ENCODE measurements around the gene FAAP20. TPM values are rescaled to one million over a fixed set of nuclear protein-coding genes. Genes with fewer than 3 reads are reported as not detected.
A peak's percentile ranks its signal among the peaks of the same experiment; 100 is the strongest.

Gene FAAP20
- total RNA-seq, 1 experiment from 2014 or later, result 112 TPM

- ChIA-PET POLR2A (interaction anchor here (1.2 kb wide), 1 partner anchor 186 kb away, joined by 16 read pairs; no protein-coding TSS in a partner anchor), RAD21 (ENCODE audit: low non-redundant PET in 1 of 2, low total read pairs in 2 of 2, uncharacterized antibody in 2 of 2, unreplicated experiment in 2 of 2) (interaction anchor here (0.6 to 3.0 kb wide), 5 partner anchors 9 to 186 kb away, joined by 4 to 33 read pairs (median 9); no protein-coding TSS in a partner anchor), CTCF (interaction anchor here (1.2 to 8.1 kb wide), 4 partner anchors 56 to 351 kb away, joined by 6 to 271 read pairs (median 15); no protein-coding TSS in a partner anchor)
- H3K27me3 ChIP-seq (ENCODE audit: insufficient read depth, low read length), result no peaks in the 10 kb centered on the region
- H3K27ac ChIP-seq (ENCODE audit: low read depth, low read length), result peak overlapping the region; percentile 49
- no peaks in the 10 kb centered on the region for H3K9me2 ChIP-seq (ENCODE audit: insufficient read depth)
- BruUV-seq (replicated peaks), result no TSS peak
- peak overlapping the region; percentile 84 for H3K4me2 ChIP-seq (ENCODE audit: low read length)
- ATAC-seq (no peak), DNase-seq (ENCODE audit: low read depth, low spot score) (no peak)
- no peak for TF ChIP-seq RAD21 (IDR thresholded peaks at IDR 0.05; ENCODE audit: low read depth)
- no peak for TF ChIP-seq FOSL1 (IDR thresholded peaks at IDR 0.05; ENCODE audit: low read depth)
- TF ChIP-seq ZFX (IDR thresholded peaks at IDR 0.05), result no peak
- no peak for TF ChIP-seq POLR2A (IDR thresholded peaks at IDR 0.05; ENCODE audit: borderline replicate concordance, extremely low read depth, insufficient read depth, insufficient read length)
- no peak for TF ChIP-seq ZNF274 (IDR thresholded peaks at IDR 0.05; ENCODE audit: low read depth, low read length)
- no peak for TF ChIP-seq SIN3A (IDR thresholded peaks at IDR 0.05; ENCODE audit: low read depth)
- no peaks in the 10 kb centered on the region for H4K20me1 ChIP-seq (ENCODE audit: insufficient read depth)
- peaks cover 12 to 32% of the 10 kb centered on the region in 2 experiments; a peak in 3 of 4 replicates for H3K4me1 ChIP-seq (ENCODE audit: control insufficient read depth in 1 of 2, insufficient read depth in 2 of 2, low read length in 2 of 2)
- H3K36me3 ChIP-seq (ENCODE audit: control insufficient read depth in 1 of 2, insufficient read depth in 2 of 2, low read length in 2 of 2), result no peaks in the 10 kb centered on the region
- no peak overlapping the region for H3K4me3 ChIP-seq (replicated peaks in 1 of 2; ENCODE audit: low read depth in 1 of 2, low read length in 2 of 2)
- H3K9me3 ChIP-seq (ENCODE audit: control insufficient read depth in 1 of 2, insufficient read depth in 1 of 2, low read depth in 1 of 2, low read length in 2 of 2), result no peaks in the 10 kb centered on the region
- no peak overlapping the region for H2AFZ ChIP-seq (ENCODE audit: low read depth, low read length, poor library complexity, severe bottlenecking)
- peak overlapping the region; percentile 62 for H3K9ac ChIP-seq (ENCODE audit: low read length)
- peaks cover 14% of the 10 kb centered on the region for H3K79me2 ChIP-seq (ENCODE audit: insufficient read depth, low read length)
- intact Hi-C loops (cut with micrococcal nuclease), result loop anchor here (1.0 to 5.0 kb wide), 3 partner anchors 37 to 353 kb away; no protein-coding TSS in a partner anchor
These were observed 1.2 kb upstream of the FAAP20 start for GRCh38 chr1:2195785-2196184.

DNA sequence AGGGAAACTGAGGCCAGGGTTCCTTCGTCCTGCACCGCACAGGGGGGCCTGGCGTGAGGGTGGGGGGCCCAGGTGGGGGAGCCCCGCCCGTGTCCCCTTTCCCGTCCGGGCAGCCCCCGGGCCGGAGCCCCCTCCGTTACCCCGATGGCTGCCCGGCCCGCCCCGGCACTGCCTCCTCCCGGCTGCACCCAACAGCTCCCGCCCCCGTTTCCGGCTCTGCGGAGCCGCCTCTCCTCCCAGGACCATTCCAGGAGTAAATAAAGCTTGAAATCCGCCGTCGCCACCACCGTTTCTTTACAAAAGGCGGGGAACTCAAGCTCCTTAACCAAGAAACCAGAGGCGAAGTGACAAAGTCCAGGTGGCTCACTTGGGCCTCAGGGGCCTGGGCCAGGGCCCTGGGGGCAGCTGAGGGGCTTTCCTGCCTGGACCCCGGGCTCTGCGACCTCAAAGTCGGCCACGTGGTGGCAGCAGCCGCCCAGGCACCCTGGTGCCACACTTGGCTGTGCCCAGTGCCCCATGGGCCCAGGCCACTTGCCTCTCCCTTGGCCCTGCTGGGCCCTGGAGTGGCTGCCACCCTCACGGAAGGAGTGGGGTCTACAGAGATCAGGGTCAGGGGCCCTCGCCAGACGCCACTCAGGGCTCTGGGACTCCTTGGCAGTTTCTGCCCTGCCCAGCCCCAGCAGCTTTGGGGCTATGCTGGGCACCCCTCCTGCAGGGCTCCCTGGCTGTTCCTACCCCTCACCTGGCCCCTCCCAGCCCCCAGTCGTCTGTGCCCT, 514 bp upstream of the FAAP20 start:
- no peaks in the 10 kb centered on the region for H3K9me3 ChIP-seq (ENCODE audit: control insufficient read depth in 1 of 2, insufficient read depth in 1 of 2, low read depth in 1 of 2, low read length in 2 of 2)
- peak overlapping the region; percentile 49 to 62 for H3K4me3 ChIP-seq (replicated peaks in 1 of 2; ENCODE audit: low read depth in 1 of 2, low read length in 2 of 2)
- POLR2A ChIA-PET, result interaction anchor here (0.9 to 1.2 kb wide), 3 partner anchors 117 to 196 kb away, joined by 3 to 16 read pairs (median 3); partner anchors contain the start of genes MORN1 and RER1
- intact Hi-C loops (cut with micrococcal nuclease), result loop anchor here (1.0 to 5.0 kb wide), 3 partner anchors 37 to 353 kb away; no protein-coding TSS in a partner anchor
- peak overlapping the region; percentile 62 for H3K9ac ChIP-seq (ENCODE audit: low read length)
- no peaks in the 10 kb centered on the region for H3K9me2 ChIP-seq (ENCODE audit: insufficient read depth)
- CTCF ChIA-PET, result interaction anchor here (0.6 to 8.1 kb wide), 21 partner anchors 9 to 605 kb away, joined by 3 to 271 read pairs (median 4); partner anchors contain the start of genes MORN1, PANK4, PEX10 and RER1
- RAD21 ChIA-PET (ENCODE audit: low non-redundant PET in 1 of 2, low total read pairs in 2 of 2, uncharacterized antibody in 2 of 2, unreplicated experiment in 2 of 2), result interaction anchor here (0.6 to 3.0 kb wide), 9 partner anchors 9 to 391 kb away, joined by 3 to 33 read pairs (median 5); partner anchors contain the start of genes MORN1 (in 1 of the 2) and RER1 (in 1 of the 2)
- peaks cover 14 to 39% of the 10 kb centered on the region in 2 experiments; a peak in 3 of 4 replicates for H3K4me1 ChIP-seq (ENCODE audit: control insufficient read depth in 1 of 2, insufficient read depth in 2 of 2, low read length in 2 of 2)
- H4K20me1 ChIP-seq (ENCODE audit: insufficient read depth), result no peaks in the 10 kb centered on the region
- peak overlapping the region; percentile 84 for H3K4me2 ChIP-seq (ENCODE audit: low read length)
- H2AFZ ChIP-seq (ENCODE audit: low read depth, low read length, poor library complexity, severe bottlenecking), result peak overlapping the region; percentile 61
- H3K27ac ChIP-seq (ENCODE audit: low read depth, low read length), result peak overlapping the region; percentile 49
- peaks cover 14% of the 10 kb centered on the region for H3K79me2 ChIP-seq (ENCODE audit: insufficient read depth, low read length)
- ATAC-seq, result peak; percentile 80
- no peaks in the 10 kb centered on the region for H3K27me3 ChIP-seq (ENCODE audit: insufficient read depth, low read length)
- BruUV-seq (replicated peaks), result no TSS peak
- no peaks in the 10 kb centered on the region for H3K36me3 ChIP-seq (ENCODE audit: control insufficient read depth in 1 of 2, insufficient read depth in 2 of 2, low read length in 2 of 2)
- DNase-seq (ENCODE audit: low read depth, low spot score), result peak; percentile 67
- peak; percentile 51 for TF ChIP-seq YY1 (IDR thresholded peaks at IDR 0.05; ENCODE audit: extremely low read depth, insufficient replicate concordance, low read depth, low read length)
- TF ChIP-seq, protein P1, sequence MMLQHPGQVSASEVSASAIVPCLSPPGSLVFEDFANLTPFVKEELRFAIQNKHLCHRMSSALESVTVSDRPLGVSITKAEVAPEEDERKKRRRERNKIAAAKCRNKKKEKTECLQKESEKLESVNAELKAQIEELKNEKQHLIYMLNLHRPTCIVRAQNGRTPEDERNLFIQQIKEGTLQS (IDR thresholded peaks at IDR 0.05), result no peak
- no peak for TF ChIP-seq TCF7L2 (IDR thresholded peaks at IDR 0.05; ENCODE audit: borderline replicate concordance, extremely low read depth, insufficient read depth, insufficient read length)
- no peak for TF ChIP-seq POLR2A (IDR thresholded peaks at IDR 0.05; ENCODE audit: borderline replicate concordance, extremely low read depth, insufficient read depth, insufficient read length)
- no peak for TF ChIP-seq CBX3 (IDR thresholded peaks at IDR 0.05; ENCODE audit: low read depth)
- TF ChIP-seq, protein P2, sequence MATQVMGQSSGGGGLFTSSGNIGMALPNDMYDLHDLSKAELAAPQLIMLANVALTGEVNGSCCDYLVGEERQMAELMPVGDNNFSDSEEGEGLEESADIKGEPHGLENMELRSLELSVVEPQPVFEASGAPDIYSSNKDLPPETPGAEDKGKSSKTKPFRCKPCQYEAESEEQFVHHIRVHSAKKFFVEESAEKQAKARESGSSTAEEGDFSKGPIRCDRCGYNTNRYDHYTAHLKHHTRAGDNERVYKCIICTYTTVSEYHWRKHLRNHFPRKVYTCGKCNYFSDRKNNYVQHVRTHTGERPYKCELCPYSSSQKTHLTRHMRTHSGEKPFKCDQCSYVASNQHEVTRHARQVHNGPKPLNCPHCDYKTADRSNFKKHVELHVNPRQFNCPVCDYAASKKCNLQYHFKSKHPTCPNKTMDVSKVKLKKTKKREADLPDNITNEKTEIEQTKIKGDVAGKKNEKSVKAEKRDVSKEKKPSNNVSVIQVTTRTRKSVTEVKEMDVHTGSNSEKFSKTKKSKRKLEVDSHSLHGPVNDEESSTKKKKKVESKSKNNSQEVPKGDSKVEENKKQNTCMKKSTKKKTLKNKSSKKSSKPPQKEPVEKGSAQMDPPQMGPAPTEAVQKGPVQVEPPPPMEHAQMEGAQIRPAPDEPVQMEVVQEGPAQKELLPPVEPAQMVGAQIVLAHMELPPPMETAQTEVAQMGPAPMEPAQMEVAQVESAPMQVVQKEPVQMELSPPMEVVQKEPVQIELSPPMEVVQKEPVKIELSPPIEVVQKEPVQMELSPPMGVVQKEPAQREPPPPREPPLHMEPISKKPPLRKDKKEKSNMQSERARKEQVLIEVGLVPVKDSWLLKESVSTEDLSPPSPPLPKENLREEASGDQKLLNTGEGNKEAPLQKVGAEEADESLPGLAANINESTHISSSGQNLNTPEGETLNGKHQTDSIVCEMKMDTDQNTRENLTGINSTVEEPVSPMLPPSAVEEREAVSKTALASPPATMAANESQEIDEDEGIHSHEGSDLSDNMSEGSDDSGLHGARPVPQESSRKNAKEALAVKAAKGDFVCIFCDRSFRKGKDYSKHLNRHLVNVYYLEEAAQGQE (IDR thresholded peaks at IDR 0.05; ENCODE audit: low read depth), result no peak
